Calu3 (cell line): Measurements from ENCODE around the gene PCBP4. TPM values are rescaled to one million over a fixed set of nuclear protein-coding genes. Genes with fewer than 3 reads are reported as not detected.
A peak's percentile ranks its signal among the peaks of the same experiment; 100 is the strongest.

Experiments used
- BruUV-seq: library from RNA; stranded (reverse); fragments of 400-500 nt; replicated peaks from 2 replicates; lab custom pipeline; 2021; lab: Mats Ljungman, UMichigan
- CTCF ChIA-PET: fragments of 300-600 bp; sonication (Branson Sonifier 250); formaldehyde crosslinking; loops from one replicate; lab custom pipeline; 2022; ENCODE audit warnings: antibody characterized with exemption; lab: Charles Lee
- DNase-seq: peaks from one replicate; pipeline ENCODE4 v3.0.0; 2022
- H3K27ac Mint-ChIP-seq: one replicate; pipeline ENCODE4 v1.8.0; 2022; ENCODE audit warnings: mixed read lengths; ENCODE audit not compliant: unreplicated experiment
- H3K27me3 Mint-ChIP-seq: one replicate; pipeline ENCODE4 v1.8.0; 2022; ENCODE audit warnings: mixed read lengths; ENCODE audit not compliant: unreplicated experiment
- H3K36me3 Mint-ChIP-seq: one replicate; pipeline ENCODE4 v1.8.0; 2022; ENCODE audit warnings: mild to moderate bottlenecking, moderate library complexity, mixed read lengths; ENCODE audit not compliant: insufficient read depth, unreplicated experiment
- H3K4me1 Mint-ChIP-seq: one replicate; pipeline ENCODE4 v1.8.0; 2022; ENCODE audit warnings: mild to moderate bottlenecking, low read depth, mixed read lengths; ENCODE audit not compliant: unreplicated experiment
- H3K4me3 Mint-ChIP-seq: one replicate; pipeline ENCODE4 v1.8.0; 2022; ENCODE audit warnings: mild to moderate bottlenecking, low read depth, moderate library complexity, mixed read lengths; ENCODE audit not compliant: unreplicated experiment
- H3K9me3 Mint-ChIP-seq: one replicate; pipeline ENCODE4 v1.8.0; 2022; ENCODE audit warnings: low read depth, mixed read lengths; ENCODE audit not compliant: unreplicated experiment
- intact Hi-C: fragments of 100-400 bp; cut with micrococcal nuclease; formaldehyde crosslinking; loops from one replicate; pipeline ENCODE4 v1.10.0; 2022; ENCODE audit not compliant: unreplicated experiment
- total RNA-seq: library from RNA; stranded (reverse); gene quantifications from 2 replicates; pipeline ENCODE4 v1.2.3, GENCODE V29; 2022
- TF ChIP-seq, protein P1 (sequence below): fragments of 200-600 bp; IDR thresholded peaks from one replicate; pipeline ENCODE4 v1.8.0; 2022; ENCODE audit warnings: antibody characterized with exemption; ENCODE audit not compliant: unreplicated experiment

The PCBP4 gene
- total RNA-seq, 1 experiment from 2014 or later, result 31.5 TPM

DNA sequence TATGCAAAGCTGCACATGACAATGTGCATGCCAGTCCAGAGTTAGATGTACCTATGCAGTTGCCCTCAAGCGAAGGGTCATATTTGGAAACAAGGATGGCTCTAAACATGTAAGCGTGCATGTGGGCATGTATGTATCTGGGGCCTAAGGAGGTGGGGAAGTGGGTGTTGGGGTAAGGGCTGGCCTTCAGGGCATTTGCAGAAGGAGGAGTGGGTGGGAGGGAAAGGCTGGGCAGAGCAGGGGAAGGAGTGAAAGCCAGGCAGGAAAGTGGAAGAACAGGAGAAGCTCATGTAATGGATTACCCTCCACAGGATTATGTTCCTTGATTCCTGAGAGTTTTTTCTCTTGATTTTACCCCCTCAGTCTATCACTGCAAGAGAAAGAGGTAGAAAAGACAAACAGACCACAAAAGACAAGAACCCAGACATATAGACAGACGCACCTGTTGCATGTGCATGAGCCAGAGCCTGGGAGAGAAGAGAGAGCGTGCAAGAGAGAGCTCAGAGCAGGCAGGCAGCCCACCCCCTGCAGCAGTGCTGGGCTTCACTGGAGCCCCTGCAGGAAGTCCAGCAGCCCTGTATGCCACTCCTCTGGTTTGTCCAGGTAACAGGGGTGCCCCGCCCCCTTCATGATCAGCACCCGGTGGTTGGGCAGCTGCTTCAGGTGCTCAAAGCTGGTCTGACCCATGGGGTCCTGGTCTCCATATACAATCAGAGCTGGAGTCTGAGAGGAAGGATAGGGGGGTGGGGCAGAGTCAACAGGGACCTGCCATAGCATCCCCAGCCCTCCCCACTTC lies 1.8 kb upstream of the PCBP4 start:
- Mint-ChIP-seq H3K9me3 (no peaks in the 10 kb centered on the region), H3K27ac (no peak overlapping the region), H3K27me3 (peaks cover 13% of the 10 kb centered on the region), H3K4me1 (peaks cover 26% of the 10 kb centered on the region), H3K4me3 (no peak overlapping the region), H3K36me3 (peaks cover 38% of the 10 kb centered on the region)
- intact Hi-C loops, result no loop called here
- TF ChIP-seq, protein P1, sequence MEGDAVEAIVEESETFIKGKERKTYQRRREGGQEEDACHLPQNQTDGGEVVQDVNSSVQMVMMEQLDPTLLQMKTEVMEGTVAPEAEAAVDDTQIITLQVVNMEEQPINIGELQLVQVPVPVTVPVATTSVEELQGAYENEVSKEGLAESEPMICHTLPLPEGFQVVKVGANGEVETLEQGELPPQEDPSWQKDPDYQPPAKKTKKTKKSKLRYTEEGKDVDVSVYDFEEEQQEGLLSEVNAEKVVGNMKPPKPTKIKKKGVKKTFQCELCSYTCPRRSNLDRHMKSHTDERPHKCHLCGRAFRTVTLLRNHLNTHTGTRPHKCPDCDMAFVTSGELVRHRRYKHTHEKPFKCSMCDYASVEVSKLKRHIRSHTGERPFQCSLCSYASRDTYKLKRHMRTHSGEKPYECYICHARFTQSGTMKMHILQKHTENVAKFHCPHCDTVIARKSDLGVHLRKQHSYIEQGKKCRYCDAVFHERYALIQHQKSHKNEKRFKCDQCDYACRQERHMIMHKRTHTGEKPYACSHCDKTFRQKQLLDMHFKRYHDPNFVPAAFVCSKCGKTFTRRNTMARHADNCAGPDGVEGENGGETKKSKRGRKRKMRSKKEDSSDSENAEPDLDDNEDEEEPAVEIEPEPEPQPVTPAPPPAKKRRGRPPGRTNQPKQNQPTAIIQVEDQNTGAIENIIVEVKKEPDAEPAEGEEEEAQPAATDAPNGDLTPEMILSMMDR, result no peak
- no TSS peak for BruUV-seq
- CTCF ChIA-PET, result interaction anchor here (0.6 kb wide), 1 partner anchor 34 kb away, joined by 10 read pairs; no protein-coding TSS in a partner anchor
- no peak for DNase-seq

DNA sequence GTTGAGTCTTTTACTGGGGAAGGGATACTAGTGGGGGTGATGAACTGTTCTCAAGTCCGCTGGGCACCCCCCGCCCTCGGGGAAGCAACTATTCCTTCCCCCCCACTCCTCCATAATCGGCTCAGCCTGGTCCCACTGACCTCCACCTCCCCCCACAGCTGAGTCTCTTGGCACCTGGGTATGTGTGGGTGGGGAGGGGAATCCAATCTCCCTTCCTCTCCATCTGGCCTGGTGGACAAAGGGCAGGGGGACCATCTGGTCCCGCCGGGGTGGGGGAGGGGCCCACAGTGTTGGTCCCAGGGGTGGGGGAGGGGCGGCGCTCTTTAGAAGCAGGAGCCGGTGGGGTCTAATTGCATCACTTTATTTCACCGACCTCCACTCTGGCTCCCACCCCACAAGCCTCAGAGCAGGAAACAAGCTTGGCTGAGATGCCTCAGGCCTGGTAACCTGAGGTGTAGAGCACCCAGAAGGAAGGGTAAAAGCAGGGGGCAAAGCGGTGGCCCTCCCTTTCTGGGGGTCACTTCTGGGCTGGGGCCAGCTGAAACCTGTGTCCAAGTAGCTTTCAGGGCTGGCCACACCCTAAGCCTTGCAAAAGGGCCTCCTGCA lies 1.0 kb upstream of the PCBP4 start:
- H3K27ac Mint-ChIP-seq, result peak overlapping the region; percentile 54
- intact Hi-C loops, result no loop called here
- peaks cover 30% of the 10 kb centered on the region for H3K36me3 Mint-ChIP-seq
- TF ChIP-seq, protein P1, result no peak
- peaks cover 20% of the 10 kb centered on the region for H3K4me1 Mint-ChIP-seq
- no peak for DNase-seq
- peaks cover 13% of the 10 kb centered on the region for H3K27me3 Mint-ChIP-seq
- CTCF ChIA-PET, result no interaction called here
- H3K4me3 Mint-ChIP-seq, result peak overlapping the region; percentile 82
- no TSS peak for BruUV-seq
- no peaks in the 10 kb centered on the region for H3K9me3 Mint-ChIP-seq

DNA sequence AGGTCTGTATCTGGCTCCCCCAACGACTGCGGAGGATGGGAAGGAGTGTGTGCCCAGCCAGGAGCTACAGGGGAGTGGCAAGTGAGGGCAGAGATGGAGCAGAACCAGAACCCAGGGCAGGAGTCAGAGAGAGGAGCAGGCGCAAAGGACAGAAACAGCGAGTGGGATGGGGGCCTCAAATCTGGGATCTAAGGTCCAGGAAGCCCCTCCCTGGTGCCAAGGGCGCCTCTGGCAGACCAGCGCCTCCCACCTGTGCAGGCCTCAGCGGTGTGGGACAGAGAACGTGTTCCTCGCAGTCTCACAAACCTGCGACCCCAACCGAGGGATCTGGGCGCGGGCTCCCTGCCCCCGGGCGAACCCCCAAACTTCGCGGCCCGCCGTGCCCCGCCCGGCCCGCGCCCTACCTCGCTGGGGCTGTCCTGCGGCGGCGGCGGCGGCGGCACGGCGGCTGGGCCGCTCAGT lies 301 bp downstream of the PCBP4 start:
- intact Hi-C loops, result no loop called here
- TF ChIP-seq, protein P1, result no peak
- peaks cover 30% of the 10 kb centered on the region for H3K36me3 Mint-ChIP-seq
- peak overlapping the region; percentile 82 for H3K4me3 Mint-ChIP-seq
- CTCF ChIA-PET, result interaction anchor here (1.3 kb wide), 1 partner anchor 25 kb away, joined by 5 read pairs; the partner anchor contains the start of genes PARP3 and RRP9
- peak overlapping the region; percentile 73 for H3K27ac Mint-ChIP-seq
- H3K27me3 Mint-ChIP-seq, result peaks cover 13% of the 10 kb centered on the region
- H3K4me1 Mint-ChIP-seq, result peaks cover 20% of the 10 kb centered on the region
- no peak for DNase-seq
- no TSS peak for BruUV-seq
- H3K9me3 Mint-ChIP-seq, result no peaks in the 10 kb centered on the region

DNA sequence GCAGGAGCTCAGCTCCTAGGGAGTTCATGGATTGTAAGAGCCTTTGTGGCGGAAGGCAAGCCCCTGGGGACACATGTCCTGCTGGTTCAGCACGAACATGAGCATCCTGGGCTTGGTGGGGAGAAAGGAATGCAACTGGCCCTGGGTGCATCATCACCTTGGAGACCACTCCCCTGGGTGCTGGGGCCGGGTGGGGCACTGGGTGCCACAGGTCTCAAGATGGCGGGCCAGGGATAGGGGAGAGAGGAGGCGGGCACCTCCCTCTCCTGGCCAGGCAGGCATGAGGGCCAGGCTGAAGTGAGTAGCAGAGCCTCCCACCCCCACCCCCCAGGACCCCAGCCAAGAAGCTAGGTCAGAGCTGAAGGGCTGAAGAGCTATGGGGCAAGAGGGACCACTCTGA lies 768 bp downstream of the PCBP4 start:
- DNase-seq, result no peak
- CTCF ChIA-PET, result interaction anchor here (1.3 kb wide), 1 partner anchor 25 kb away, joined by 5 read pairs; the partner anchor contains the start of genes PARP3 and RRP9
- Mint-ChIP-seq H3K36me3 (peaks cover 30% of the 10 kb centered on the region), H3K27ac (peak overlapping the region; percentile 73), H3K4me1 (peaks cover 20% of the 10 kb centered on the region), H3K4me3 (peak overlapping the region; percentile 82), H3K9me3 (no peaks in the 10 kb centered on the region), H3K27me3 (peaks cover 13% of the 10 kb centered on the region)
- TSS peak; percentile 23 for BruUV-seq
- intact Hi-C loops, result no loop called here
- TF ChIP-seq, protein P1, result no peak
